HFFc6 (cell line): ENCODE measurements around the gene HOOK1. TPM values are rescaled to one million over a fixed set of nuclear protein-coding genes. Genes with fewer than 3 reads are reported as not detected.
"Not testable (repeated sequence)": the region's sequence is repeated elsewhere in the genome, so short reads cannot be mapped to it uniquely, and the experiment has no call there.

ENCODE experiments used
- DNase-seq: peaks from one replicate; pipeline ENCODE4 v3.0.0-alpha.2; 2018
- H3K27ac Mint-ChIP-seq: 2 replicates; pipeline ENCODE4 v1.8.0; 2020; ENCODE audit warnings: mild to moderate bottlenecking, mixed read lengths
- H3K27me3 Mint-ChIP-seq: 2 replicates; pipeline ENCODE4 v1.8.0; 2021; ENCODE audit warnings: mild to moderate bottlenecking, moderate library complexity, mixed read lengths; ENCODE audit not compliant: insufficient read depth
- H3K36me3 Mint-ChIP-seq: 2 replicates; pipeline ENCODE4 v1.8.0; 2021; ENCODE audit warnings: low read depth, mixed read lengths
- H3K4me1 Mint-ChIP-seq: 2 replicates; pipeline ENCODE4 v1.8.0; 2020; ENCODE audit warnings: low read depth, mixed read lengths
- H3K4me3 Mint-ChIP-seq: 2 replicates; pipeline ENCODE4 v1.8.0; 2020; ENCODE audit warnings: mild to moderate bottlenecking, moderate library complexity, mixed read lengths
- H3K9me3 Mint-ChIP-seq: 2 replicates; pipeline ENCODE4 v1.8.0; 2020; ENCODE audit warnings: mild to moderate bottlenecking, mixed read lengths
- total RNA-seq, 6 experiments: library from RNA; stranded (reverse); fragmentation: NEBNext Ultra II Directional; extraction: Animal tissue kit (Norgen Biotek cat#: 25700); gene quantifications; 2 replicates in 1 of 6; 3 replicates in 5 of 6; pipeline ENCODE4 v1.2.3, GENCODE V29; 2021
- TF ChIP-seq, protein P1 (sequence below): fragments of 200-600 bp; sonication (generic); IDR thresholded peaks from 2 replicates; pipeline ENCODE4 v1.5.0; 2021; ENCODE audit warnings: antibody characterized with exemption, mild to moderate bottlenecking

HOOK1 gene
- total RNA-seq, 6 experiments from 2014 or later = not detected

- Mint-ChIP-seq H3K27me3 (peaks cover 2% of the 10 kb centered on the region; the same call in 1 of the 2 replicates), H3K27ac (no peak overlapping the region), H3K36me3 (no peaks in the 10 kb centered on the region), H3K9me3 (no peaks in the 10 kb centered on the region), H3K4me1 (0 out of 2 replicates have a peak, but pooled peaks cover 6% of the 10 kb centered on the region), H3K4me3 (no peak overlapping the region)
- DNase-seq = no peak
- TF ChIP-seq, protein P1, sequence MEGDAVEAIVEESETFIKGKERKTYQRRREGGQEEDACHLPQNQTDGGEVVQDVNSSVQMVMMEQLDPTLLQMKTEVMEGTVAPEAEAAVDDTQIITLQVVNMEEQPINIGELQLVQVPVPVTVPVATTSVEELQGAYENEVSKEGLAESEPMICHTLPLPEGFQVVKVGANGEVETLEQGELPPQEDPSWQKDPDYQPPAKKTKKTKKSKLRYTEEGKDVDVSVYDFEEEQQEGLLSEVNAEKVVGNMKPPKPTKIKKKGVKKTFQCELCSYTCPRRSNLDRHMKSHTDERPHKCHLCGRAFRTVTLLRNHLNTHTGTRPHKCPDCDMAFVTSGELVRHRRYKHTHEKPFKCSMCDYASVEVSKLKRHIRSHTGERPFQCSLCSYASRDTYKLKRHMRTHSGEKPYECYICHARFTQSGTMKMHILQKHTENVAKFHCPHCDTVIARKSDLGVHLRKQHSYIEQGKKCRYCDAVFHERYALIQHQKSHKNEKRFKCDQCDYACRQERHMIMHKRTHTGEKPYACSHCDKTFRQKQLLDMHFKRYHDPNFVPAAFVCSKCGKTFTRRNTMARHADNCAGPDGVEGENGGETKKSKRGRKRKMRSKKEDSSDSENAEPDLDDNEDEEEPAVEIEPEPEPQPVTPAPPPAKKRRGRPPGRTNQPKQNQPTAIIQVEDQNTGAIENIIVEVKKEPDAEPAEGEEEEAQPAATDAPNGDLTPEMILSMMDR = no peak
Measured at GRCh38 chr1:59828160-59828559, 13.4 kb downstream of the HOOK1 start.

DNA sequence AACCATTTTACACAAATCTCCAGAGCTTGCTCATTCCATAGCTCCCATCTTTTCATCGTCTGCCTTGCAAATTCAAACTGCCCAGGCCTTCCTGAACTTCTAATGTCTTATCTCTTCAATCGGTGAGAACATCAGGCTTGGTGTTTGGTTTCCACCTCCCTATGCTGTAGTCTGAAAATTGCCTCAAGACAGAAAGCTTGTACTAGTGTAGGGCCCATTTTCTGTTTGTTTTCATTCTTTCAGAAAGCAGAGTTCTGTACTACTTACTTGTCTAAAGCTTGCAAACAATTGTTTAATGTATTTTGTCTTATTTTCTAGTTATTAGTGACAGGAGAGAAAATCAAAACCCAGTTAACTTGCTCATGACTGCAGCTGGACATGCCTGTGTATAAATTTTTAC, 16.8 kb downstream of the HOOK1 start:
- Mint-ChIP-seq H3K36me3 (no peaks in the 10 kb centered on the region), H3K4me3 (no peak overlapping the region), H3K9me3 (no peaks in the 10 kb centered on the region), H3K27ac (no peak overlapping the region), H3K4me1 (0 out of 2 replicates have a peak, but pooled peaks cover 6% of the 10 kb centered on the region), H3K27me3 (peaks cover 2% of the 10 kb centered on the region; the same call in 1 of the 2 replicates)
- DNase-seq = no peak
- TF ChIP-seq, protein P1 = no peak

DNA sequence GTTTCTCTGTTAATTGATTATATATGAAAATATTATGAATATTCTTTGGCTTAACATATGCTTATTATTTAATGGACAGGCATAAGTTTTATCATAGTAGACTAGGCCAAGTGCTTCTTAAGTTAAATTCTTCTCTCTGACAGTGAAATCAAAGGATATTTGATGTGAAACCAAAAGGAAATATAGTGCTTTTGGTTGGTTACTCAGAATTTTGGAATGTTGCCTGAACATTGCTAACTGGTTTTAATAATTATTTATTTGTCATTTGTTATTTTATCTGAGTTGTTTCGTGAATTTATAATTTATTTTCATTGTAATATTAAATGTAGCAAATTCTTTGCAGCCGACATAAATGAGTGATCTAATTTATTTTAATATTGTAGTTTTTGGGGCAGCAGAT, 18.3 kb downstream of the HOOK1 start:
- no peak for DNase-seq
- Mint-ChIP-seq H3K4me3 (no peak overlapping the region), H3K27ac (no peak overlapping the region), H3K4me1 (0 out of 2 replicates have a peak, but pooled peaks cover 6% of the 10 kb centered on the region), H3K36me3 (no peaks in the 10 kb centered on the region), H3K27me3 (peaks cover 2% of the 10 kb centered on the region), H3K9me3 (no peaks in the 10 kb centered on the region)
- TF ChIP-seq, protein P1 = no peak

- 0 out of 2 replicates have a peak, but pooled peaks cover 6% of the 10 kb centered on the region for H3K4me1 Mint-ChIP-seq
- TF ChIP-seq, protein P1 = no peak
- no peak overlapping the region for H3K27ac Mint-ChIP-seq
- no peaks in the 10 kb centered on the region for H3K36me3 Mint-ChIP-seq
- H3K27me3 Mint-ChIP-seq = peaks cover 3% of the 10 kb centered on the region
- H3K4me3 Mint-ChIP-seq = no peak overlapping the region
- no peak for DNase-seq
- no peaks in the 10 kb centered on the region for H3K9me3 Mint-ChIP-seq
Measured at GRCh38 chr1:59833991-59834390, 19.2 kb downstream of the HOOK1 start.

DNA sequence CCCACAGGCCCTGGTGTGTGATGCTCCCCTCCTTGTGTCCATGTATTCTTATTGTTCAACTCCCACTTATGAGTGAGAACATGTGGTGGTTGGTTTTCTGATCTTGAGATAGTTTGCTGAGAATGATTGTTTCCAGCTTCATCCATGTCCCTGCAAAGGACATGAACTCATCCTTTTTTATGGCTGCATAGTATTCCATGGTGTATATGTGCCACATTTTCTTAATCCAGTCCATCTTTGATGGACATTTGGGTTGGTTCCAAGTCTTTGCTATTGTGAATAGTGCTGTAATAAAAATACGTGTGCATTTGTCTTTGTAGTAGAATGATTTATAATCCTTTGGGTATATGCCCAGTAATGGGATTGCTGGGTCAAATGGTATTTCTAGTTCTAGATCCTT, 23.1 kb downstream of the HOOK1 start:
- H3K4me1 Mint-ChIP-seq, H3K9me3 Mint-ChIP-seq, DNase-seq, H3K27me3 Mint-ChIP-seq, H3K36me3 Mint-ChIP-seq, H3K4me3 Mint-ChIP-seq, H3K27ac Mint-ChIP-seq: not testable (repeated sequence)

DNA sequence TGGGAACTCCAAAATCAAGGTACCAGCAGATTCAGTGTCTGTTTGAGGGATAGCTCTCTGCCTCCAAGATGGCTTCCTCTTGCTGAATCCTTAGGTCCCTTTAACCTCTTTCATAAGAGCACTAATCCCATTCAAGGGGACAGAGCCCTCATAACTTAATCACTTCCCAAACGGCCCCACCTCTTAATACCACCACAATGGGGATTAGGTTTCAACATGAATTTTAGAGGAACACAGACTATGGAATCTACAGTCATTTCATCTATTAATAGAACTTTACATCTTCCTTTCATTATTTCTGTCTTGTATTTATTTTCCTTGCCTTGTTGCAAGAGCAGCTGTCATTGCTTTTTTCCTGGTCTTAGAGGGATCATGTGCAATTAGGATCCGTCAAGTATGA, 30.3 kb downstream of the HOOK1 start:
- Mint-ChIP-seq H3K27ac (no peak overlapping the region), H3K36me3 (no peaks in the 10 kb centered on the region), H3K4me1 (no peaks in the 10 kb centered on the region), H3K4me3 (no peak overlapping the region), H3K9me3 (no peaks in the 10 kb centered on the region), H3K27me3 (peaks cover 4% of the 10 kb centered on the region; the same call in 1 of the 2 replicates)
- no peak for DNase-seq
- TF ChIP-seq, protein P1 = no peak
